Urinary bladder (tissue), 4 donors: ENCODE results near the gene CTIF. TPM values are rescaled to one million over a fixed set of nuclear protein-coding genes. Genes with fewer than 3 reads are reported as not detected.
A peak's percentile ranks its signal among the peaks of the same experiment; 100 is the strongest.

Source experiments
- DNase-seq: peaks from one replicate; pipeline ENCODE4 v3.0.0-alpha.2; 2015; ENCODE audit errors: extremely low spot score
- H3K27ac ChIP-seq: one replicate; pipeline ENCODE4 v1.5.1; 2013; ENCODE audit warnings: low read depth, mild to moderate bottlenecking, moderate library complexity
- H3K36me3 ChIP-seq: one replicate; pipeline ENCODE4 v1.6.1; 2013; ENCODE audit warnings: mild to moderate bottlenecking, moderate library complexity; ENCODE audit not compliant: insufficient read depth
- H3K4me1 ChIP-seq: one replicate; pipeline ENCODE4 v1.6.1; 2013; ENCODE audit warnings: mild to moderate bottlenecking, moderate library complexity; ENCODE audit not compliant: insufficient read depth
- H3K4me3 ChIP-seq: one replicate; pipeline ENCODE4 v1.5.1; 2013; ENCODE audit warnings: low read depth, low read length
- WGBS: extraction: QIAGEN DNeasy Blood & Tissue Kit; methylation state at CpG from one replicate; pipeline ENCODE4 v1.1.7; 2013; 5-methylcytosine and 5-hydroxymethylcytosine counted together
- polyA plus RNA-seq: library from polyadenylated mRNA; stranded (reverse); fragments of 200-250 nt; gene quantifications from one replicate; pipeline ENCODE4 v1.2.3, GENCODE V29; 2013
- total RNA-seq: library from RNA; depleted of rRNA; stranded (reverse); fragments of >200 nt; gene quantifications from one replicate; pipeline ENCODE4 v1.2.3, GENCODE V29; 2014
- donor health status: healthy with polysubstance abuse.
- donor health status: healthy.

Gene CTIF
- total and polyA plus RNA-seq, 2 donors: 26.6 to 50.3 TPM

GRCh38 chr18:48521723-48522122 lies 17.1 kb upstream of the CTIF start:
- DNase-seq: no peak
- Histone ChIP-seq H3K4me1 (no peaks in the 10 kb centered on the region), H3K4me3 (no peak overlapping the region), H3K36me3 (no peaks in the 10 kb centered on the region), H3K27ac (no peak overlapping the region)
- WGBS: 91% methylated on average over 5 of the region's 5 CpGs

- no peak for DNase-seq
- no peak overlapping the region for H3K4me3 ChIP-seq
- H3K36me3 ChIP-seq: no peaks in the 10 kb centered on the region
- no peak overlapping the region for H3K27ac ChIP-seq
- no peaks in the 10 kb centered on the region for H3K4me1 ChIP-seq
Measured at GRCh38 chr18:48525671-48526070, 13.2 kb upstream of the CTIF start.

DNA sequence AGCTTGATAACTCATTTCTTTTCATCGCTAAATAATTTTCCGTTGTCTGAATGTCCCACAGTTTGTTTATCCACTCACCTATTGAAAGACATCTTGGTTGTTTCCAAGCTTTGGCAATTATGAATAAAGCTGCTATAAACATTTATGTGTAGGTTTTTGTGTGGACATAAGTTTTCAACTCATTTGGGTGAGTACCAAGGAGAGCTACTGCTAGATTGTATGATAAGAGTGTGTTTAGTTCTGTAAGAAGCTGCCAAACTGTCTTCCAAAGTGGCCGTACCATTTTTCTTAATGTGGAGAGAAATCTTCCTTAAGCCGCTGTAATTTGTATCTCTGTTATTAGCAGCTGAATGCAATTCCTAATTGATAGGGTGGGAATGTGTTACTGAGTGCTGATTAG lies 11.4 kb upstream of the CTIF start:
- Histone ChIP-seq H3K36me3 (no peaks in the 10 kb centered on the region), H3K27ac (no peak overlapping the region), H3K4me1 (no peaks in the 10 kb centered on the region), H3K4me3 (no peak overlapping the region)
- WGBS: 74% methylated on average over 4 of the region's 4 CpGs
- DNase-seq: no peak

- WGBS: 85% methylated on average over 5 of the region's 5 CpGs
- H3K36me3 ChIP-seq: no peaks in the 10 kb centered on the region
- H3K4me1 ChIP-seq: no peaks in the 10 kb centered on the region
- H3K4me3 ChIP-seq: no peak overlapping the region
- DNase-seq: no peak
- H3K27ac ChIP-seq: no peak overlapping the region
Measured at GRCh38 chr18:48528861-48529260, 10.0 kb upstream of the CTIF start.

DNA sequence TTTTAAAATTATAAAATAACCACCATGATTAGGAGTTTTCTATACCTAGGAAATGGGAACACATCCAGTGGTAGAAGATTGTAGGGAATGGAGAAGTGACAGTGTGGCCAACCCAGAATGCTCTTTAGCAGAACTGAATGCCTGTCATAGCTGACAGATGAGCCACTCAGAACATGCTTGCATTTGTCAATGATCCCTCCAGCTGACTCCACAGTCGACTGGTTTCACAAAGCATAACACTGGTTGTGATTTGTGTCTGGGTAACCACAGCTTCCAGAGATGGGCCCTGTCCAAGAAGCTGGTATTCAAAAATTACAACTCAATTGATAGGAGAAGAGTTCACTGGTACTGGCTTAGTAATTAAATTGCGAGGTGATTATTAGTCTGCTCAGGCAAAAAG lies 9.0 kb upstream of the CTIF start:
- H3K4me1 ChIP-seq: no peaks in the 10 kb centered on the region
- H3K36me3 ChIP-seq: no peaks in the 10 kb centered on the region
- no peak overlapping the region for H3K4me3 ChIP-seq
- DNase-seq: no peak
- H3K27ac ChIP-seq: no peak overlapping the region
- WGBS: 76% methylated on average over 2 of the region's 2 CpGs

- WGBS: 81% methylated on average over 3 of the region's 3 CpGs
- H3K27ac ChIP-seq: no peak overlapping the region
Measured at GRCh38 chr18:48530399-48531081, 8.3 kb upstream of the CTIF start.

GRCh38 chr18:48531082-48531403 lies 7.8 kb upstream of the CTIF start:
- no peak for DNase-seq
- Histone ChIP-seq H3K27ac (no peak overlapping the region), H3K4me1 (no peaks in the 10 kb centered on the region), H3K4me3 (no peak overlapping the region), H3K36me3 (no peaks in the 10 kb centered on the region)
- WGBS: 81% methylated on average over 1 of the region's 1 CpG

More at GRCh38 chr18:48530399-48531081, 8.3 kb upstream of the CTIF start:
- DNase-seq: no peak
- Histone ChIP-seq H3K4me3 (no peak overlapping the region), H3K36me3 (no peaks in the 10 kb centered on the region), H3K4me1 (no peaks in the 10 kb centered on the region)

DNA sequence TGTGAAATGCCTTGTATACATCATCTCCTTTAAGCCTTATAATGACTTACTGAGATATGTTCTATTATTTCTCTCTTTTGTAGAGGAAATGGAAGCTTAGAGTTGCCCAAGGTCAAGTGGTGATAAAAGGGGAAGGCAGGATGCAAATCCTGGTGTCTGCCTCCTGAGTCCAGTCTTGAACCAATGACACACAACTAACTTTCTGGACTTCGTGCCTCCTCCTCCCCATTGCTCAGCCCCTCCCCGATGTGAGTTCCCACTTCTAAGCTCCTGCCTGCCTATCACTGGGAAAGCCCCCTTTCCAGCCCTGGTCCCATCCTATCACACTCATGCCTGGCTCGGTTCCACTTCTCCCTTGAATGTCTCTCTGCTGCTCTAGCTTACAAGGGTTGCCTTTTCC lies 6.9 kb upstream of the CTIF start:
- Histone ChIP-seq H3K4me1 (no peaks in the 10 kb centered on the region), H3K27ac (no peak overlapping the region), H3K4me3 (no peak overlapping the region), H3K36me3 (no peaks in the 10 kb centered on the region)
- WGBS: 68% methylated on average over 3 of the region's 3 CpGs
- no peak for DNase-seq

GRCh38 chr18:48533340-48534070 lies 5.3 kb upstream of the CTIF start:
- no peak overlapping the region for H3K27ac ChIP-seq
- H3K4me1 ChIP-seq: no peaks in the 10 kb centered on the region
- WGBS: 81% methylated on average over 6 of the region's 6 CpGs
- H3K4me3 ChIP-seq: no peak overlapping the region
- H3K36me3 ChIP-seq: no peaks in the 10 kb centered on the region
- no peak for DNase-seq

GRCh38 chr18:48534364-48534763 lies 4.5 kb upstream of the CTIF start:
- H3K4me3 ChIP-seq: no peak overlapping the region
- no peak overlapping the region for H3K27ac ChIP-seq
- DNase-seq: no peak
- H3K36me3 ChIP-seq: no peaks in the 10 kb centered on the region
- H3K4me1 ChIP-seq: no peaks in the 10 kb centered on the region
- 86% methylated on average over 3 of the region's 3 CpGs for WGBS

GRCh38 chr18:48535956-48536355 lies 2.9 kb upstream of the CTIF start:
- H3K4me3 ChIP-seq: no peak overlapping the region
- H3K4me1 ChIP-seq: no peaks in the 10 kb centered on the region
- WGBS: 81% methylated on average over 2 of the region's 2 CpGs
- no peak overlapping the region for H3K27ac ChIP-seq
- no peak for DNase-seq
- no peaks in the 10 kb centered on the region for H3K36me3 ChIP-seq

DNA sequence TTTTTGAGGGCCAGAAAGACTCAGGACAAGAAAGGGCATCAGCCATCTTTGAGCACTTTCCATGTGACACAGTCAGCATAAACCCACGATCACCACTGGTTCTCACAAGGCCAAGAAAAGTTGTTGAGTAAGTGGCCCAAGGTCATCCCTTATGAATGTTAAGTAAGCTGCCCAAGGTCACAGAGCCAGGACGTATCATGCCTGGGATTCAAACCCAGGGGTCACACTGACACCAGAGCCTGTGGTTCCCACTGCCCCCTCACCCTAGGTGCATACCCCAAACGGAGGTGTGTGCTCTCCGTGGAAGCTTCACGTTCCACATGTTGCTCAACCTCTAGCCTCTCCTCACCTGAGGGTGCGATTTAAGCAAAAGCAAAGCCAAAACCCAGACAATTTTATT lies 2.3 kb upstream of the CTIF start:
- Histone ChIP-seq H3K4me1 (no peaks in the 10 kb centered on the region), H3K27ac (no peak overlapping the region), H3K4me3 (no peak overlapping the region), H3K36me3 (no peaks in the 10 kb centered on the region)
- no peak for DNase-seq
- 93% methylated on average over 6 of the region's 6 CpGs for WGBS

DNA sequence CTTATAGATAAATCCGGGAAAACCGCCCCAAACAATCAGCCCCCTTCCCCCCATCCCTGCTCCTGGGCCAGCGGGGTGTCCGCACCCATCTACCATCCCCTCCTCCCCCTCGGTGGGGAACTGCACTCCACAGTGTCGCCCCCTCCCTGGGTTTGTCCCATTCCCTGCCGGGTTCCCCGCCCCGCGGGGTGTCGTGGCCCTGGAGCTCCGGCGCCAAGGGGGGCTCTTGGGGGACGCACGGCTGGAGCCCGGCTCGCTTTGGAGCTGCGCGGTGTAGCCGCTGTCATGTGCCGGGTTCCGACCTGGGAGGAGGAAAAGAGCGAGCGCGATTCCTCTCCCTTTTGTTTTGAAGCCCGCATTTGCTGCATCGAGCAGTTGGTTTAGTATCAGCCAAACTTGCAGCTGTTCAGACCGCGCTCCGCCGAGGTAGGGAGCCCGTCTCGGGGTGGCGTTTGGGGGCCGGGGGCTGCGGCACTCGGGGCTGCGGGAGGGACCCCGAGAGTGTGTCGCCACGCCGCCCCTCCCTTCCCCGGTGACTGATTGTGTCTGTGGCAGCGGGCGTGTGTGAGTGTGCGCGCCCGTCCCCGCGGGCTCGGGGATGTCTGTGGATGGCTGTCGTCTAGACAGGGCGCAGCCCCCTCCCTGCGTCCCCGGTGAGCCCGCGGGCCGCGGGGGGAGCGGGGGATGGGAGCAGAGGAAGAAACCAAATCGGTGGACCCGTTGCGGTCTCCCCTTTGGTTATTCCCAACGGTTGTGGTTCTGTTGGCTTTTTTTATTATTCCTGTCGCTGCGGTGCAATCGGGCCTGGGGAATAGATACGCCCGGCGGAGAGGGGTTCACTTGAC lies 797 bp downstream of the CTIF start:
- no peaks in the 10 kb centered on the region for H3K4me1 ChIP-seq
- WGBS: under 1% methylated on average over 70 of the region's 70 CpGs
- no peak for DNase-seq
- H3K4me3 ChIP-seq: peak overlapping the region; percentile 82
- H3K36me3 ChIP-seq: no peaks in the 10 kb centered on the region
- peak overlapping the region; percentile 73 for H3K27ac ChIP-seq
